Cortex of kidney (tissue), 1 donor: ENCODE measurements around the gene ZNF598.

Source experiments
- DNase-seq: peaks from one replicate; lab custom pipeline; 2025; lab: John Stamatoyannopoulos, UW

ZNF598 gene

DNA sequence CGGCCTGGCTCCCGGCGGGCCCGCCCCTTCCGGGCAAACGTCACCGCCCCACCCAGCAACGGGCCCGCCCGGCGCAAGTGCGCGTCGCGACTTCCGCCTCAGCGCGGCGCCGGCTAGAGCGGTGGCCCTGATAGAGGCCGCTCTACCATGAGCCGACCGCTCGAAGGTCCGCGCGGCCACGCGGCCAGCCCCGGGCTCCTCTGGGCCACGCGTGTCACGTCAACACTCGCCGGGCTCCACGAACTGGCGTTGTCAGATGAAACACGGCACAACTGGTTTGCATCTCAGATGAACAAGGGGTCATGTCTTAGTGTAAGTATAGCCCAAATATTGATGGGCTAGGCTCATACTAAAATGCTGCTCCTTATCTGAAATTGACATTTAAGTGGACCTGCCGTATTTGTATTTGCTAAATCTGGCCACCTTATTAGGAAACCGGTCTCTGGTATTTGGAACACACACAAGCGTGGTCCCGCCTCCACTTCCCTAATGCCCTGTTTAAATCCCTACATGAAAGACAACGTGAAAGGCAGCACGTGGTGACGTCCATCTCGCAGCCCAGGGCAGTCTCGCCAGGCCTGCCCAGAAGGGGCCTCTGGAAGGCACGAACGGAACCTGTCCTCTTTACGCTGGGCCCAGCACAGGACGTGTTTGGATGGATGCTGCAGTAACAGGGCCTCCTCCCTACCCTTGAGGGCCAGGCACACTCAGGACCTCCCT is at the start of gene ZNF598:
TSS of gene ZNF598 (minus strand) at position 31 of the 720 bp plus-strand sequence.
- no peak for DNase-seq

DNA sequence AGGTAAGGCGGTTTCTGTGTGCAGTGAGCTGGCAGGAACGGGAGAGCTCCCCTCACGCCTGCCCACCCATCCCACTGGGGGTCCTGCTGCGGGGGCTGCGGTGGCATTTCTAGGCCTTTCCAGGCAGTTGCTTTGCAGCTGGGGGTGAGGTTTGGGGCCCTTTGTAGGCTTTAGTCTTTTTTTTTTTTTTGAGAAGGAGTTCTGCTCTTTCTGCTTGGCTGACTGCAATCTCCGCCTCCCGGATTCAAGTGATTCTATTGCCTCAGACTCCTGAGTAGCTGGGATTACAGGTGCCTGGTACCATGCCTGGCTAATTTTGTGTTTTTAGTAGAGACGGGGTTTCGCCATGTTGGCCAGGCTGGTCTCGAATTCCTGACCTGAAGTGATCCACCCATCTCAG is 49.3 kb upstream of the ZNF598 start:
- DNase-seq: no peak

DNA sequence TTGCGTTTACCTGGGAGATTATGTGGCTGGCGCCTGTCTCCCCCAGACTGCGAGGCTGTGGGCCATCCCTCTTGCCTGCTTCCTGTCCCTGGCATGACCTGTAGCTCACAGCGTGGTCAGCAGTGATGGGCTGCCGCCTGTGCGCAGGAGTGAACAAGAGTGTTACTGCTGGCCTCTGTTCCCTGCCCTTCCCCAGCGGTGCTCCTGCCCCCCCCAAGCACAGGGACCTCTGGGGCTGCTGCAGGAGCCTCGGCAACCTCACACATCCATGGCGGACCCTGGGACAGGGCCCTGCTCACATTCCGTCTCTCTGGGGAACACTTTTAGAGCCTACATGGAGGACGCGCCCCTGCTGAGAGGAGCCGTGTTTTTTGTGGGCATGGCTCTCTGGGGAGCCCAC is 48.8 kb upstream of the ZNF598 start:
- no peak for DNase-seq

DNA sequence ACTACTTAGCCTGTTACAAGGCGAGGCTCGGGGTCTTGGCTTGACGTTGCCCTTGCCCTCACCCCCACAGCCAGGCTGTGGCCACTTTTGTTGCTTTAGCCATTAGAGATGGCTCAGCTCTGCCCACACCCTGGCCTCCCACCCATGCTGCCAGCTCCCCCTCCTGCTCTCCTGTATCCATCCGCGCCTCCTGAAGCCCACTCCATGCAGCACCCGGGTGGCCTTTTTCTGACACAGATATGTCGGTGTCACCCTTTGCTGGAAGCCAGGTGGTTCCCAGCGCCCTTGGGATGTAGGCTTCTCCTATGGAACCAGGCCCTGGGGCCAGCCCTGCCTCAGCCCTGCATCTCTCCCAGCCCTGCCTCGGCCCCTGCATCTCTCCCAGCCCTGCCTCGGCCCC is 47.8 kb upstream of the ZNF598 start:
- DNase-seq: no peak

DNA sequence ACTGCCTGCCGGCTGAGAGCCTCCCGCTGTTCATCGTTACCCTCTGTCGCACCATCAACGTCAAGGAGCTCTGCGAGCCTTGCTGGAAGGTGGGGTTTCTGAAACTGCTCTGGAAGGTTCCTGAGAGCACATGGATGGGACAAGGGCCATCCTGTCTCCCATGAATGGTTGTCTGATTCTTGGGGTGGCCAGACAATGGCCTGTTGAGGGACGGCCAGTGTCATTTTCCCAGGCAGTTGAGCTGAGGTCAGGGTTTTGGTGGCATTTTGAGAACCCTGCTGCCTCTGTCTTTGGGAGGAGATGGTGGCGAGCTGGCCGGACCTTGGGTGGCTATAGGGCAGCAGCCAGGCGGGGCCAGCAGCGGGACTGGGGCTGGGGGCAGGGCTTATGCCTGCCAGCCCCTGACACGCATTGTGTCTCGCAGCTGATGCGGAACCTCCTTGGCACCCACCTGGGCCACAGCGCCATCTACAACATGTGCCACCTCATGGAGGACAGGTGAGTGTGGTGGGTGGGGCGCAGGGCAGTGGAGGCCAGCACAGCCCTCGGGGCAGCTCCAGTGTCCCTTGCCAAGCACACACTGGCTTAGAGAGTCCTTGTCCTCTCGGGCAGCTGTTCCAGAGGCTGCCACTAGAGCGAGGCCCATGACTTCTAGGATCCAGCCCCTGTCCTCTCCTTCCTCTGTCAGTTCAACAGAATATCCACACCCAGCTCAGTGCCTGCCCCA is 47.2 kb upstream of the ZNF598 start:
- no peak for DNase-seq

DNA sequence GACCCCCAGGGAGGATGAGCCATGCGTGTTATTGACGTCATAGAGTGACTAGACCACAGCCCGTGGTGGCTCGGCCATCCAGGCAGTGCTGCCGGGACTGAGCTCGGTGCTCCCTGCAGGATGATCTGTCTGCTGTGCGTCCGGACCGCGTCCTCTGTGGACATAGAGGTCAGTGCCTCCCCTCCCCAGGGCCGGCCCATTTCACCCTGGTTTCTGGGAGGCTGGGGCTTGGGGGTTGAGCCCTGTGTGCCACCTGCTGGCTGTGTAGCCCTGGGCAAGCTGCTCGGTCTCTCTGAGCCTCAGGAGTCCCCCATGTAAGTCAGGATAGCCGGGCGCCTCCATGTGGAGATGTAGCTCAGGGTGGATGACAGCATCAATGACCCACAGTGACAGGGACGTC is 46.5 kb upstream of the ZNF598 start:
- DNase-seq: no peak

DNA sequence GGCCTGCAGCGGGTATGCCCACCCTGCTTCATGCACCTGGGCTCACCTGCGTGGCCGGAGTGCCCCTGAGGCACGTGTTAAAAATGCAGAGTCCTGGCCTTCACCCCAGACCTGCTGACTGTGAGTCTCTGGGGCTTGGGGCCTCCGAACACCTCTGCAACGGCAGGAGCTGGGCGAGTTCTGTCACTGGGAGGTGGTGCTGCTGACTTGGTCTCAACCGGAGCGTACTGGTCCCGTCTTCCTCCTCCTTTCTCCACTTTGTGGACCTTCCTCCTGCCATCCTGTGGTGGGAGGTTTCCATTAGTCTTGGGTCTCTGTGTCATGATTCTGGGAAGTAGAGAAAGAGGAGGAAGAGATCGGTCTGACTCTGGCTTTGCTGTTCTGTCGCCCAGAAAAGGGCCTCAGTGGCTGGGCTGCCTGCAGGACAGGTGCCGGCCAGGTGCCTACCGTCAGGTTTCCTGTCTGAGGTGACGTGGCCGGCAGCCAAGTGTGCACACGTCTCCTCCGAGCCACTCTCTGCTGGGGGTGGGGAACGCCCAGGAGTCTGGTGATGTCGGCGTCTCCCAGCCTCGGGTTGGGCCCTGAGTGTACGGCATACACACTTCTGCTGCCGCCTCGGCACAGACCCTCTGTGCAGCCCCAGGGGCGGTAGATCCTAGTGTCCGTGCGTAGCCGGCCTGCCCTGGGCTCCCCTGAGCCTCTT is 45.1 kb upstream of the ZNF598 start:
- DNase-seq: no peak

DNA sequence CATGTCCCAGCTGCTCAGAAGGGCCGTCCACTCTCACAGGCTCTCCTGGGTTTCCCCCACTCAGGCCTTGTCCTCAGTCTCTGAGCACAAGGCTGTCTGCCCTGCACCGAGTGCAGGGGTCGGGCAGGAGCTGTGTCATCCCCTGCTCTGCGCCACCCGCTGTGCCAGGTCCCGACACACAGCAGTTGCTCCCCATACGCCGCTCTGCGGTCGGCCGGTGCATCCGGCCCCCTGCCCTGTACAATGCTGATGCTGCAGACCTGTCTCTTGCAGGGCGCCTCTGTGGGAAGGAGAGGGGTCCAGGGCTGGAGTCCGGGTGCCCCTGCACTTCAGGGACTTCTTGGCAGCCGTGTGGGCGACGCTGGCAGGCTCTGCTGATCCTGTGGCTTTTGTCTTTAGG is 44.3 kb upstream of the ZNF598 start:
- no peak for DNase-seq

DNA sequence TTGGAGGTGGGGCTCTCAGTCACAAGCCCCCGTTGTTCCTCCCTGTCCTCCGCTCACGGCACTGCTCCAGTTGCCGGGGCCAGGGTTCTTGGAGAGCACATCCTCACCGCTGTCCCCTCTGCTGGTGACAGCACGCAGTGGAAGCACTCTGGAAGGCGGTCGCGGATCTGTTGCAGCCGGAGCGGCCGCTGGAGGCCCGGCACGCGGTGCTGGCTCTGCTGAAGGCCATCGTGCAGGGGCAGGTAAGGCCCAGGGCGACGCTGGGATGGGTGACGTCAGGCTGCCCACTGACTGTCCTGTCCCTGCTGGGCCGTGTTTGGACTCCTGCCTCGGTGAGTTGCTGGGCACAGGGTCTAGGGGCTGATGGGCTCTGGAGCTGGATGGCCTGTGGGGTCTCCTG is 43.6 kb upstream of the ZNF598 start:
- no peak for DNase-seq

DNA sequence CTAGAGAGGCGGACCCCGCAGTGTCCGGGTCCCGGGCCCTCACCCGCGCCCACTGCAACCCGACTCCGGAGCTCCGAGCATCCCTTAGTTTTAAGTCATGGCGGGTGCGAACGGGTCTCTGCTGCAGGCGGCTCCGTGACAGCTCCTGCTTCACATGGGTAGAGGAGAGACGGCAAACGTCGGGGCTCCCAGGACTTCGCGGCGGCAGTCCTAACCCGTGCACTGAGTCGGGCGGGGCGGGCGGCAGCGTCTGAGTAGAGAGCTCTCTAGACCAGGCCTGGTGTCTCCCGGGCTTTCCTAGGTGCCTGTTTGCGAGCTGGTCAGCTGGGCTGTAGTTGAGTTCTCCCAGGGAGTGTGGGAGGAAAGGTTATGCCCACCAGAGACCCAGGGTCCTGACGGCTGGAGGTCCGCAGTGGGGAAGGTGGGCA is 38.5 kb upstream of the ZNF598 start:
- no peak for DNase-seq

DNA sequence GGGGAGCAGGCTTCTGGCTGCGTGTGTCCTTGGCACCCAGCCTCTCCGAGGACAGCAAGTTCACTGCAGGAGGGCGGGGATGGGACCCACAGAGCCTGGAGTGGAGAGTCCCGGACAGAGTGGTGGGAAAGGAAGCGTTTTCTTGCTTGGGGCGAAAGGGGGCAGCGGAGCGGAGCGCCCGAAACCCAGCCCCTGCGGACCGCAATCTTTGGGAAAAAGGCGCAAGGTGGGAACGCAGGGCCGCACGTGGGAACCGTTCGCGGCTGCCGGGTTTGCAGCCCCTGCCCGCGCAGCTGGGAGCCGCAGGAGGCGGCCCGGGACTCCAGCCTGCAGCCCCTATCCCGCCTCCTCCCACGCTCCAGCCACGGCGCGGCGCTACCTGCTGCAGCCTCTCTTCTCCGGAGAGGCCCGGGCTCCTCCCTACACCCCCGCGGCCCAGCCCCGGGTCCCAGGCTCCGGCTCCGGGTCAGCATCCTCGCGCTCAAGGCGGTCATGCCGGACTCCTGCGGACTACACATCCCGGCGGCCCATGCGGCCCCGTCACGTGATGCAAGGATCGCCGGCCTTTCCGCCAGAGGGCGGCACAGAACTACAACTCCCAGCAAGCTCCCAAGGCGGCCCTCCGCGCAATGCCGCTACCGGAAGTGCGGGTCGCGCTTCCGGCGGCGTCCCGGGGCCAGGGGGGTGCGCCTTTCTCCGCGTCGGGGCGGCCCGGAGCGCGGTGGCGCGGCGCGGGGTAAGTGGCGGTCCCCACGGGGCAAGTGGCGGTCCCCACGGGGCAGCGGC is 37.9 kb upstream of the ZNF598 start, which contains the start of the genes NTHL1 and TSC2:
TSS of gene NTHL1 (minus strand) at position 505 of the 786 bp plus-strand sequence. CDS start at position 494, 11 bp downstream.
TSS of gene TSC2 (plus strand) at position 656 of the 786 bp plus-strand sequence. CDS start 631 bp downstream, outside the sequence.
- DNase-seq: no peak

DNA sequence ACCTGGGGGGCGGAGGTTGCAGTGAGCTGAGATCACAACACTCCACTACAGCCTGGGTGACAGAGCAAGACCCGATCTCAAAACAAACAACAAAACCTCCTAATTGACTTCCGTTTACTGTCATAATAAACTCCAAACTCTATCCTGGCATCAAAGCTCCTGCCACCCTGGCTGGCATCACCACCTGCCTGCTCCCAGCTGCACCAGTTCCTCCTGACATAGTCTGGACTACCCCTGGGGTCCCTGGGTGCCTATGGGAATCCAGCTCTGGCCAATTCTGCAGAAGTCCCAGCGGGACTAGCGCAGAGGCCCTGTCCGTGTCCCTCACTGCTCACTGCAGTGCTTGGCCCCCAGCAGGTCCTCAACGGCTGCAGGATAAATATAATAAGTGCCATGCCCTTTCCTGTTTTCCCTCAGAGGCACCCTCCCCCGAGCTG is 37.3 kb upstream of the ZNF598 start:
- DNase-seq: no peak

DNA sequence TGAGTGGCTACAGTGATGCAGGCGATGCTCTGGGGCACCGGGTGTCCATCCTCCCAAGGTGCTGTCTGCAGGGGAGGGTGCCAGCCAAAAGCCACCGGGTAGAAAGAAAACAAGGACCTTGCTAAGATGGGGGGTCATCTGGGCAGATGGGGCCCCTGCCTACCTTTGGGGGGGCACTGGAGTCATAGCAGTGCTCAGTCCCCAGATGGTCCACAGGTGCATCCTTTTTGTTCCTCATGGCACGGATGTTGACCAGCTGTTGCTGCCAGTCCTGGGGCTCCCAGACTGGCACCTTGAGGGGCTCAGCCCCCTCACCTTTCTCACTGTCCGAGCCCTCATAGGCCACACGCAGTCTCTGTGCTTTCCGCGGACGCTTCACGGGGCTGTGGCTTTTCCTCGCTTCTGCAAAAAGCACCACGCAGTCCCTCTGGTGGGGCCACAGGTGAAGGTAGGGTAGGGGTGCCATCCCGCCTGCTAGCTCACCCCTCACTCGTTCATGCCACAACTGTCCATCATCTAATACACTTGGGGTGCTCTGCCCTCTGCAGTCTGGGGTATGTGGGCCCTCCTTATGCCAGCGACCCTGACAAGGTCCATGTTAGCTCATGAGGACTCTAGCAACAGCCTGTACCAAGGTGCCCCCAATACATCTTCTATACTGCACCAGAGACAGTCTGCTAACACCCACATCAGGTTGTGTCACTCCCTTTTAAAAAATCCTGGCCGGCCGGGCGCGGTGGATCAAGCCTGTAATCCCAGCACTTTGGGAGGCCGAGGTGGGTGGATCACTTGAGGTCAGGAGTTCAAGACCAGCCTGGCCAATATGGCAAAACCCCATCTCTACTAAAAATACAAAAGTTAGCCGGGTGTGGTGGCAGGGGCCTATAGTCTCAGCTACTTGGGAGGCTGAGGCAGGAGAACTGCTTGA is 36.6 kb upstream of the ZNF598 start:
- DNase-seq: no peak

DNA sequence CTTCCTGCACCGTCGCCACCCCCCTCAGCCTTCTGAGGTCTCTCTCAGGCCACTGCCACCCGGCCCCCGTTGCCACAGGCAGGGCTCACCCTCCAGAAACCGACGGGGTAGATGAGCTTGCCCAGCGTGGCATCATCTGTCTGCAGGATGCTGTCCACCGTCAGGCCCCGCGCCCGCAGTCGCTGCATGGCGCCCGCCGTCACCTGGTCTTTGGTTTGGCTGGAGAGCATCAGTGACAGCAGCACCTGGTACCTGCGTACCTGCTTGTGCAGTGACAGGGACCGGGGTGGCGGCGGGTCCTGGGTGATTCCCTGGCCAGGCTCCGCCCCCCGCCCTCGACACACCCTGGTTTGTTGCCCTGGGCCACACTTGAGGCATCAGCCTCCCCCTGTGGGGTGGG is 34.9 kb upstream of the ZNF598 start:
- DNase-seq: no peak

DNA sequence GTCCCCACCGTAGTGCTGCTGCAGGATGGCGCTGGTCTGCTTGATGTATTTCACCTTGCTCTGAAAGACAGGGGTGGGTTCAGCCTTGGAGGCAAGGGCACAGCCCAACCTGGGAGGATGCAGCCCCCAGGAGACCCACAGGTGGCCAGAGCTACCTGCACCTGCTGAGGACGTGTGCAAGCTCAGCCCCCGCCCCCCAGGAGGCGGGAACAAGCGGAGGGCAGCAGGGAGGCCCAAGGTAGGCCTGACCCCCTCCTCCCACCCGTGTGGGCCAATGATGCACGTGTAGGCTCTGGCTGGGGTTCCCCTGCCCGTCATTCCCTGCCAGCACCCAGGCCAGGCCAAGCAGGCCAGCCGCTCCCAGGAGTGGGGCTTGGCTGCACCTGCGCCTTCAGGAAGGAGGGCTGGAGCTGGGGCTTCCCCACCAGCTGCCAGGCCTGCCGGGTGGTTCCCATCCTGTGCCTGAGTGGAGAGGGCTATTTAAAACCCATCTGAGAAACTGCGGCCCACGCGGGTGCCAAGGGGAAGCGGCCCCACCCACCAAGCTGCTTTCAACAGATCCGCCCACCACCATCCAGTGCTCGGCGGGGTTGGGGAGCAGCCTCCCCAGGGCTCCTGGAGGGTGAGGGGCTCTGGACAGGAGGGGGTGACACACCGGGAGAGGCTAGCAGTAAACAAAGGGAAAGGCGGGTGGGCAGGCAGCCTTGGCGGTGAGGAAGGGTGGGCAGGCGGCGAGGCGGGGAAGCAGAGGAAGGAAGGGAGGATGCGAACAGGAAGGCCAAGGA is 34.2 kb upstream of the ZNF598 start:
- no peak for DNase-seq

DNA sequence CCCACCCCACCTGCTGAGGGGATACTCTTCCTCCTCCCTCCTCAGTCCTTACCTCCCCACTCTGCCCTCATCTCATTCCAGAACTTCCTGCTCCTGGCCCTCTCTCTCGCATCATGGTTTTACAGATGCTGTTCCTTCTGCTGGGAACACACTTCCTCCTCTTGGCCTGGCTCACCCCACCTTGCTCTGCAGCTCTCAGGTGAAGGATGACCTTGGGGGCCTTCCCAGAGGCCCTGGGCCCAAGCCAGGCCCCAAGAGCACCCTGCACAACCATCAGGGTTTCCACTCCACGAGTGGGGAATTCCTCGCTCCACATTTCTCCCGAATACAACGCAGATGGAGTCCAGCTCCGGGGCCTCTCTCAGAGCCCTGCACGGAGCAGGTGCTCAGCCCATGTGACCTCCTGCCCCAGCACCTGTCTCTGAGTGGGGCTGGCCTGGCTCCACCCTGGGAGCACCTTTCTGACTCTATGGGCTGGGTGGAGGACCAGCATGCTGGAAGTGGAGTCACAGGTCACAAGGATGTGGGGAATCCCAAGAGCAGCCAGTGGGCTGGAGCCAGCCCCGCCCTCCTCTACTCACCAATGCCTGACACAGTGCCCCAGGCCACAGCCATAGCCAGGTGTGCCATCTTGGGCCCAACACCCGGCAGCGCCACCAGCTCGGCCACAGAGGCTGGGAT is 33.5 kb upstream of the ZNF598 start:
- no peak for DNase-seq

DNA sequence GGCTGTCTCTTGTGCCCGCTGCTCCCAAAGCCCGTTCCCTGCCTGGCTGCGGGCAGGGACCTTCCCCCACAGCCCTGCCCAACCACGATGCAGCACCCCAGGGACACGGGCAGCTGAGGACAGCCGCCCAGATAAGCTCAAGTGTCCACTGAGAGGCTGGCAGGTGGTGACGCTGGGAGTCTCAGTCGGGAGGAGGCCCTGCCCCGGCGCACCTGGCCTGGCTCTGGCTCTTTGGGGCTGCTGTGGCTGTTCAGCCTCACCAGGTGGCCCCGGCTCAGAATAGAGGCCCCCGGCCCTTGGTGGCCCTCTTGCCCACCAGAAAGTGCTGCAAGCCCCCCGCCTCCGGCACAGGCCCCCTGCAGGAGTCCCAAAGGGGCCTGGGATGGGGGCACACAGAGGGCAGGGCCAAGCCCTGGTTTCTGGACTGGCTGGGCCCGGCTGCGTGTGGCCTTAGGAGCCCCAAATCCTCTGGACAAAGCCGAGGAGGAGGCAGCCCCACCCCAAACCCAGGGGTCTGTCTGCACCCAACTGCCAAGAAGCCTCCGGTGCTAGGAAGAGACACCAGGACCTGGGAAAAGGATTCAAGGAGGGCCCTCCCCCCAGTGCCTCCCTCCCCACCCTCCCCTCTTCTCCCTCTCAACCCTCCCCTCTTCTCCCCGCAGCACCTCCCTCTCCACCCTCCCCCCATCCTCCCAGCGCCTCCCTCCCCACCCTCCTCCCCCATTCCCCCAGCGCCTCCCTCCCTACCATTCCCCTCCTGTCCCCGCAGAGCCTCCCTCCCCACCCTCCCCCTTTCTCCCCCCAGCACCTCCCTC is 32.8 kb upstream of the ZNF598 start:
- DNase-seq: no peak

DNA sequence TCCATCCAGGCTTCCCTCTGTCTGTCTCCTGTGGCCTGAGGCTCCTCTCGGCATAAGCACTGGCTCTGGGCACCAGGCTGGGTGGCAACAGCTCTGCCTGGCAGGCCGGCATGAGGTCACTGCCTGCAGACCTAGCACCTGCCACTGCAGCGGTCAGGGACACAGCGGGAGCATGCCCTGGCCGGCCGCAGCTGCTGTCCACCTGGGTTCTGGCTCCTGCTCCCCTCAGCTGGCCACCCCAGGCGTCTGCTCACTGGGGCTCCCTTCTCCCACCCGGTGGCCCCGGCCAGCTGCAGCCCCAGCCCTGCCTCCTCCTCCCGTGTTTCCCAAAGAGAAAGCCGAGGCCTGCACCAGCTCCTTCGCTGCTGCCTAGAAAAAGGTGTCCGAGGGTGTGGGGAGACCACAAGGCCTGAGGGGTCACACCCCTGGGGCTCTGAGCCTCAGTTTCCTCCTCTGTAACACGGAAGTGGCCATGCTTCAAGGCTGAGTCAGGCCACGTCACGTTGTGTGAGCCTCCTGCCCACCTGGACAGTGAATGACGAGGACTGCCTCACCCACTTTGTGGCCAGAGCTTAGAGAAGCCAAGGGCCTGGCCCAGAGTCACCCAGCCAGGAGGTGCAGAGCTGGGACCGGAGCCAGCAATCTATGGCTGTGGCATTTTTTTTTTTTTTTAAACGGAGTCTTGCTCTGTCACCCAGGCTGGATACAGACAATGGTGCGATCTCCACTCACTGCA is 31.3 kb upstream of the ZNF598 start:
- DNase-seq: no peak
